CD4-positive, alpha-beta T cell treated with Interferon gamma for 1 hour (primary cell): Measurements from ENCODE around the gene KCNK5.

Experiments
- DNase-seq: peaks from one replicate; pipeline ENCODE4 v3.0.0-alpha.2; 2020

KCNK5 gene

DNA sequence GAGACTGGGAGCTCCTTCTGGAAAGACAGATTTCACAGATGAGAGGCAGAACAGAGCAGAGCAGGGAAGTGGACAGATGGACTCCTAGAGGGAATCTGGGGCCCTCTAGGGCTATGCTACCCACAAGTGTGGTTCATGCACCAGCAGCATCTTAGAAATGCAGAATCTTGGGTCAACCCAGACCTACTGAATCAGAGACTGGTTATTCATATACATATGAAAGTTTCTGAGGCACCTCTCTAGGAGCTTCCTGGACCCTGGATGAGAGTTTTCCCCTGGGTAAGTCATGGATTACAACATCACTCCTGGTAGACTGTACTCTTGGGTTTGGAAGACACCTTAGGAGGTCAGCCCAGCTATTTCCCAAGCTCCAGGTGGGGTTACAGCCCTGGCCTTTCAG is 58.9 kb downstream of the KCNK5 start:
- no peak for DNase-seq

GRCh38 chr6:39169448-39170344 is 59.6 kb downstream of the KCNK5 start:
- no peak for DNase-seq

DNA sequence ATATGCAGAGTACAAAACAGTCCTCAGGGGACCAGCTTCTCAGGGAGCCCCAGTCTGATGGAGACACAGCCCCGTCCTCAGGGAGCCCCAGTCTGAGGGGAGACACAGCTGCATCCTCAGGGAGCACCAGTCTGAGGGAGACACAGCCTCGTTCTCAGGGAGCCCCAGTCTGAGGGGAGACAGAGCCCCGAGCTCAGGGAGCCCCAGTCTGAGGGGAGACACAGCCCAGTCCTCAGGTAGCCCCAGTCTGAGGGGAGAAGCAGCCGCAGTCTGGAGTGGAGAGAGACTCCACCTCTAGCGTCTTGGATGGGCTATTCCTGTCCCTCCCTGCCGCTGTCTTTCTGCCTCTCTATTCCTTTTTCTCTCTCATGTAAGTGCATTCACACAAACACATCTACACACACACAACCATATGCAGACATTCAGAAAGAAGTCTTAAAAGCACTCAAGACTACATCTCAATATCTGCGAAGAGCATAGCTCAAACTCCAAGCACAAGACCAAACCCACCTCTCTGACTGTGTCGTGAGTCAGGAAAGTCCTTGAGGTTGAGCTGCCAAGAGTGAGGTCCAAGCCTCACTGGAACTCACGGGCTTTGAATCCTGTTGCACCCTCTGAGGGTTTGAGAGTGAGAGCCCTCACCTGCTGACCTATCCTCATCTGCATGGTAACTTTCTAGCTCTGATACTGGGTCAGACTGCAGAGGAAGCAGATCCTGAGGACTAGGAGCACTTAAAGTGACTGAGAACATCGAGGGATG is 61.2 kb downstream of the KCNK5 start:
- no peak for DNase-seq

- no peak for DNase-seq
These were observed 62.0 kb downstream of the KCNK5 start for GRCh38 chr6:39167321-39167720.

DNA sequence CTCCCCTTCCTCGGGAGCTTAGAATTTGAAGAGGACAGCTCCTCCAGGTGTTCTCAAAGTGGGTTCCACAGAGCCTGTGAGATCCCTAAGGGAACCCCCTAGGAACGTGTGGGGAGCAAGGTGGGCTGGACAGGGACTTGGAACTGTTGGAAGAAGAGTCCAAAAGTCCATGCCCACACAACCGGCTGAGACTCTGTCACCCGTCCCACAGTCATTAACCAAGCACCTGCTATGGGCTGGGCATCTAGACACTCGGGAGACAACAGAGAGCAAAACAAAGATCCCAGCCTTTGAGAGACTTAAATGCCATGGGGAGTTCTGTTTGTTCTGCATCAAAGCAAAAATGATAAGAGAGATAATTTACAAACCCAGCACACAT is 62.4 kb downstream of the KCNK5 start:
- DNase-seq = no peak

DNA sequence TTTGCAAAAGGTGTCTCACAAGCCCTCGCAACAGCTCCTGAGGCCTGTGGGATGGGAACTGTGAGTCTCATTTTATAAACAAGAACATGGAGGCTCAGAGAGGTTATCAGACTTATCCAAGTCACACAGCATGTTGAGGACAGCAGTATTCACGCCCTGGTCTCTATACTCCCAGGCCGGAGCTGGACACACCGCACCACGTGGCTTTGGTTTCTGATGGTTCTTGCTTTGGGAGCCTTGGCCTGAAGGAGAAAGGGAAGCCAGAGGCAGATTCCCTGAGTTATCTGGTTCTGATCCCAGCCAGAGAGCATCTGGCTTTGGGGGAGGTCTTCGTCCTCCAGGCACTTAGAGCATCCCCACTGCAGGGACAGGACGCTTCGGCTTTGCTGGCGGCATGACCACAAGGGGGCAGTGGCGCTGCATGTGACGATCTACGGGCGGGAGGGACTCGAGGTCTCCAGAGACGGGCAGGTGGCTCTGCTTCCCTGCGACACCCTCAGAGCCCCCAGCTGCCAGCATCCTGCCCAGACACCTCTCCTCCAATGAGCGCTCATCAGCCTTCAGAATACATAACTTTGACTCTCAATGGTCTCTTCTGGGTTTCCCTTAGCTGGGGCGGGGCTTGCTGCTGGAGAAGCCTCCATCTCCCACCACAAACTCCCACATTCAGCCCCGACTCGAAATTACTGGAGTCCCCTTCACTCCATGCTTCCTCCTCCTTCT is 62.9 kb downstream of the KCNK5 start:
- DNase-seq = peak; percentile 72

GRCh38 chr6:39157511-39157910 is 71.8 kb downstream of the KCNK5 start:
- no peak for DNase-seq

- no peak for DNase-seq
These were observed 72.5 kb downstream of the KCNK5 start for GRCh38 chr6:39156801-39157200.

DNA sequence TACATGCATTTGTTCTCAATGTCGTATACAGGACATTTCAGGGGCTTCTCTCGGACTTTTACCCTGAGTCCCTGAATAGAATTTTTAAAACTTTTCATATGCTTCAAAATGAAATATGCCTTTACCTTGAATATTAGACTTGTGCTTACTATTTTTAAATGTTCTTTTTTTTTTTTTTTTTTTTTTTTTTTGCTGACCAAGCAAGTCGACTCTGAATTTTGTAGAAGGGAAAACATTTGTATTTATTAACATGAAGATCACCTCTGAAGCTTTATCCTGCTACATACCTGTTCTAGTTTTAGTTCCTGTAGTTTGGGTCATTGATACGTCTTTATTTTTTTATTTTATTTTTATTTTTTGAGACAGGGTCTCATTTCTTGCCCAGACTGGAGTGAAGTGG is 74.6 kb downstream of the KCNK5 start:
- no peak for DNase-seq

- no peak for DNase-seq
These were observed 75.4 kb downstream of the KCNK5 start for GRCh38 chr6:39153766-39154397.

GRCh38 chr6:39152262-39152661 is 77.0 kb downstream of the KCNK5 start:
- no peak for DNase-seq

DNA sequence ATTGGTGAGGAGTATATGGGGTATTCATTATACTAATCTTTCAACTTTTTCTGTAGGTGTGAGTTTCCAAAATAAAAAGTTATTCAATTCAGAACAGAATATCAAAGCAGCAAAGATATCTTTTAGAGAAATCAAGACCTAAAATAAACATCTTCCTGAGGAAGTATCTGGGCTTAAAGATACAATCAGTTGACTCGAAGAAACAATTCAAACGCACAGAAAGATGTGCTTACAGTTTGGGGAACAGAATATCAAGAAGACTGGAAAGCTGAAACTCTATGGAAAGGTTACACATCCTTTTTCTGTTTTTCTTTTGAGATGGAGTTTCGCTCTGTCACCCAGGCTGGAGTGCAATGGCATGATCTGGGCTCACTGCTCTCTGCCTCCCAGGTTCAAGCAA is 78.1 kb downstream of the KCNK5 start:
- DNase-seq = no peak

DNA sequence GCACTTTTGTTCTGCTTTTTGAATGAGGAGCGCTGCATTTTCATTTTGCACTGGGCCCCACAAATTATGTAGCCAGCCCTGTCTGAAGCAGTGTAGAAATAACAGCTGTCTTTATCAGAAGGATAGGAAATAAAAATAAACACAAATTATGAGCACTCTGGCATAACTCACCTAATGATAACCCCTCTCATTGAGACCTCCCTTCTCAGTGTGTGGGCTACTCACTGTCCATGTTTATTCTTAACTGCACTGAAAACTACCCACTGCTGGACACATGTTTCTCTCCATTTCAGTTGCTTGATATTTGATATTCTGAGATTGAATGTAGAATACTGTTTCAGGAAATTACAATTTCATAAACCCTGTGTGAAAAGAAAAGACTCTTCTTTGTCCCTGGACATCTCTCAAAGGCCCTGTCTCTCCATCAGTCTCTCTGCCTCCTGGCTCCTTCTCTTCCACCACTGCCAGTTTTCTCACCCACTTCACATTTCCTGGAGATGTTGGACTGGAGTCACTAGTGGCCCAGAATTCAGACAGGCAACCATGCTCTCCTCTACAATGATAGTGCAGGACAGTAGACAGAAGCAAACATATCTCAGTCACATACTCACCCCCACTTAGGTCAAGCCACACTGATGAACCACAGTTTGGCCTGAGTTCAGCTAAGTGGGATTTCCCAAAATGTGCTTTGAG is 84.6 kb downstream of the KCNK5 start:
- no peak for DNase-seq

GRCh38 chr6:39143238-39143930 is 85.9 kb downstream of the KCNK5 start:
- DNase-seq = no peak

GRCh38 chr6:39140556-39141167 is 88.6 kb downstream of the KCNK5 start:
- DNase-seq = no peak
